HepG2 (cell line): Measurements from ENCODE around the gene KLHL21. TPM values are rescaled to one million over a fixed set of nuclear protein-coding genes. Genes with fewer than 3 reads are reported as not detected.

Source experiments
- ARNT2 ChIP-seq: sonication (generic); formaldehyde crosslinking; IDR thresholded peaks from 2 replicates; pipeline ENCODE4 v1.8.0; 2022; ENCODE audit warnings: mild to moderate bottlenecking, low read depth, missing genetic modification reagents, moderate library complexity
- ATM ChIP-seq: fragments of 450-650 bp; IDR thresholded peaks from 2 replicates; pipeline ENCODE4 v1.7.1; 2017; ENCODE audit warnings: mild to moderate bottlenecking, borderline replicate concordance
- DPF2 ChIP-seq: sonication (generic); formaldehyde crosslinking; IDR thresholded peaks from 2 replicates; pipeline ENCODE4 v1.4.0; 2020; ENCODE audit warnings: mild to moderate bottlenecking, low read depth, missing genetic modification reagents, borderline replicate concordance
- EHMT2 ChIP-seq: fragments of 200-600 bp; sonication (generic); IDR thresholded peaks from 2 replicates; pipeline ENCODE4 v1.7.0; 2017; ENCODE audit warnings: antibody characterized with exemption, low read depth, low read length, borderline replicate concordance
- HOXD1 ChIP-seq: sonication (generic); formaldehyde crosslinking; IDR thresholded peaks from 2 replicates; pipeline ENCODE4 v1.5.0; 2020; ENCODE audit warnings: missing genetic modification reagents
- JDP2 ChIP-seq: sonication (generic); formaldehyde crosslinking; IDR thresholded peaks from 2 replicates; pipeline ENCODE4 v1.8.1; 2022; ENCODE audit warnings: missing genetic modification reagents, borderline replicate concordance
- KMT2B ChIP-seq: IDR thresholded peaks from 2 replicates; pipeline ENCODE4 v1.6.1; 2016; ENCODE audit warnings: missing genetic modification reagents, missing compliant biosample characterization
- MYC ChIP-seq: sonication (generic); formaldehyde crosslinking; IDR thresholded peaks from 2 replicates; pipeline ENCODE4 v1.9.0; 2021; ENCODE audit warnings: missing genetic modification reagents, borderline replicate concordance
- NCOA5 ChIP-seq: sonication (generic); formaldehyde crosslinking; IDR thresholded peaks from 2 replicates; pipeline ENCODE4 v1.4.0; 2020; ENCODE audit warnings: missing genetic modification reagents
- NFE2L1 ChIP-seq: sonication (generic); formaldehyde crosslinking; IDR thresholded peaks from 2 replicates; pipeline ENCODE4 v1.4.0; 2020; ENCODE audit warnings: missing genetic modification reagents, mild to moderate bottlenecking, borderline replicate concordance
- NFIC ChIP-seq: IDR thresholded peaks from 2 replicates; pipeline ENCODE4 v1.6.1; 2012; ENCODE audit warnings: mild to moderate bottlenecking, low read length, inconsistent platforms
- RBM39 ChIP-seq: fragments of 200-400 bp; formaldehyde crosslinking; IDR thresholded peaks from one replicate; pipeline ENCODE4 v1.6.1; 2018; ENCODE audit warnings: antibody characterized with exemption, mild to moderate bottlenecking, low read depth, low read length; ENCODE audit not compliant: poor library complexity, severe bottlenecking
- RELA ChIP-seq: sonication (generic); formaldehyde crosslinking; IDR thresholded peaks from 2 replicates; pipeline ENCODE4 v1.4.0; 2020; ENCODE audit warnings: missing genetic modification reagents
- SMAD1 ChIP-seq: sonication (generic); formaldehyde crosslinking; IDR thresholded peaks from 2 replicates; pipeline ENCODE4 v1.4.0; 2020; ENCODE audit warnings: missing genetic modification reagents, low read depth, mild to moderate bottlenecking, borderline replicate concordance
- SMARCE1 ChIP-seq: fragments of 450-650 bp; IDR thresholded peaks from 2 replicates; pipeline ENCODE4 v1.6.1; 2017; ENCODE audit warnings: borderline replicate concordance
- SNAI1 ChIP-seq: sonication (generic); formaldehyde crosslinking; IDR thresholded peaks from 2 replicates; pipeline ENCODE4 v1.5.0; 2020; ENCODE audit warnings: mild to moderate bottlenecking, missing genetic modification reagents, borderline replicate concordance
- TP53 ChIP-seq: sonication (generic); formaldehyde crosslinking; conservative IDR thresholded peaks from 2 replicates; pipeline ENCODE4 v1.4.0; 2020; ENCODE audit warnings: missing genetic modification reagents
- YEATS2 ChIP-seq: sonication (generic); formaldehyde crosslinking; IDR thresholded peaks from 2 replicates; pipeline ENCODE4 v1.4.0; 2020; ENCODE audit warnings: missing genetic modification reagents, borderline replicate concordance
- ZBTB7A ChIP-seq: sonication (generic); formaldehyde crosslinking; IDR thresholded peaks from 2 replicates; pipeline ENCODE4 v1.8.0; 2022; ENCODE audit warnings: mild to moderate bottlenecking, missing genetic modification reagents
- ZFX ChIP-seq: sonication (generic); formaldehyde crosslinking; IDR thresholded peaks from 2 replicates; pipeline ENCODE4 v1.4.0; 2020; ENCODE audit warnings: mild to moderate bottlenecking, low read depth, missing genetic modification reagents, moderate library complexity
- ZNF432 ChIP-seq: sonication (generic); formaldehyde crosslinking; IDR thresholded peaks from 2 replicates; pipeline ENCODE4 v1.5.0; 2020; ENCODE audit warnings: missing genetic modification reagents, mild to moderate bottlenecking, borderline replicate concordance
- ZNF768 ChIP-seq: sonication (generic); formaldehyde crosslinking; IDR thresholded peaks from 2 replicates; pipeline ENCODE4 v1.4.0; 2020; ENCODE audit warnings: missing genetic modification reagents
- ZNF772 ChIP-seq: sonication (generic); formaldehyde crosslinking; IDR thresholded peaks from 2 replicates; pipeline ENCODE4 v1.5.0; 2020; ENCODE audit warnings: mild to moderate bottlenecking, missing genetic modification reagents
- ZNF780A ChIP-seq: sonication (generic); formaldehyde crosslinking; IDR thresholded peaks from 2 replicates; pipeline ENCODE4 v1.8.0; 2022; ENCODE audit warnings: mild to moderate bottlenecking, missing genetic modification reagents, moderate library complexity
- polyA plus RNA-seq, 8 experiments: library from polyadenylated mRNA; depleted of rRNA in 3 of 8; stranded (reverse) in 7 of 8; unstranded in 1 of 8; fragments of >200 nt; fragmentation: Illumina TruSeq in 4 of 8; extraction: Trizol in 4 of 8; gene quantifications; 2 replicates each; pipeline versions ENCODE4 v1.2.1 to v1.2.3, GENCODE V29; 2011 to 2016; ENCODE audit warnings: low read depth in 4 of 8, missing spikeins in 1 of 8, mixed read lengths in 1 of 8; ENCODE audit not compliant: insufficient read depth in 1 of 8
- total RNA-seq, 5 experiments: library from RNA; depleted of rRNA; stranded (reverse); fragments of >200 nt; fragmentation: Illumina TruSeq; extraction: Trizol; gene quantifications; 2 replicates each; pipeline ENCODE4 v1.2.3, GENCODE V29; 2016; ENCODE audit warnings: low read depth in 1 of 5
- TF ChIP-seq, protein P1 (sequence below): sonication (generic); formaldehyde crosslinking; IDR thresholded peaks from 2 replicates; pipeline ENCODE4 v1.8.0; 2022; ENCODE audit warnings: mild to moderate bottlenecking, missing genetic modification reagents, moderate library complexity
- TF ChIP-seq, protein P2 (sequence below): sonication (generic); formaldehyde crosslinking; IDR thresholded peaks from 2 replicates; pipeline ENCODE4 v1.5.1; 2020; ENCODE audit warnings: missing genetic modification reagents, mild to moderate bottlenecking, borderline replicate concordance
- TF ChIP-seq, protein P3 (sequence below): sonication (generic); formaldehyde crosslinking; IDR thresholded peaks from 2 replicates; pipeline ENCODE4 v1.8.1; 2023; ENCODE audit warnings: mild to moderate bottlenecking, missing genetic modification reagents, borderline replicate concordance
- TF ChIP-seq, protein P4 (sequence below): sonication (generic); formaldehyde crosslinking; IDR thresholded peaks from 2 replicates; pipeline ENCODE4 v1.5.1; 2020; ENCODE audit warnings: missing genetic modification reagents, mild to moderate bottlenecking, borderline replicate concordance

The KLHL21 gene
- total and polyA plus RNA-seq, 2 of the 13 experiments (the other 11 are each of a cell fraction or from before 2014, with no cell fraction given): 14.8 to 25.0 TPM

DNA sequence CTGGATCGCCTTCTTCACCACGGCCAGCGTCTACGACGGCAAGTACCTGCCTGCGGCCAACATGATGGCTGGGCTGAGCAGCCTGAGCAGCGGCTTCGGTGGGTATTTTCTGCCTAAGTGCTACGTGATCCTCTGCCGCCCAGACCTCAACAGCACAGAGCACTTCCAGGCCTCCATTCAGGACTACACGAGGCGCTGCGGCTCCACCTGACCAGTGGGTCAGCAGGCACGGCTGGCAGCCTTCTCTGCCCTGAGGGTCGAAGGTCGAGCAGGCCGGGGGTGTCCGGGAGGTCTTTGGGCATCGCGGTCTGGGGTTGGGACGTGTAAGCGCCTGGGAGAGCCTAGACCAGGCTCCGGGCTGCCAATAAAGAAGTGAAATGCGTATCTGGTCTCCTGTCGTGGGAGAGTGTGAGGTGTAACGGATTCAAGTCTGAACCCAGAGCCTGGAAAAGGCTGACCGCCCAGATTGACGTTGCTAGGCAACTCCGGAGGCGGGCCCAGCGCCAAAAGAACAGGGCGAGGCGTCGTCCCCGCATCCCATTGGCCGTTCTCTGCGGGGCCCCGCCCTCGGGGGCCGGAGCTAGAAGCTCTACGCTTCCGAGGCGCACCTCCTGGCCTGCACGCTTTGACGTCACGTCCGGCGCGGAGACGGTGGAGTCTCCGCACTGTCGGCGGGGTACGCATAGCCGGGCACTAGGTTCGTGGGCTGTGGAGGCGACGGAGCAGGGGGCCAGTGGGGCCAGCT, 23.1 kb downstream of the KLHL21 start, which contains the start of gene ZBTB48 (continued):
- TF ChIP-seq RELA (no peak), MYC (CRISPR knock-in tag) (peak; percentile 77), TP53 (CRISPR knock-in tag) (no peak), HOXD1 (CRISPR knock-in tag) (no peak), YEATS2 (CRISPR knock-in tag) (peak; percentile 68; the same call in 1 of the 2 replicates), NFIC (no peak), EHMT2 (no peak), SNAI1 (0 out of 2 replicates have a peak, but pooled peaks have one; percentile 47), ZNF780A (CRISPR knock-in tag) (no peak), DPF2 (no peak), ZNF772 (CRISPR knock-in tag) (peak; percentile 85; the same call in 1 of the 2 replicates), SMAD1 (CRISPR knock-in tag) (no peak; the same call in 1 of the 2 replicates), KMT2B (CRISPR knock-in tag) (peak; percentile 53; the same call in 1 of the 2 replicates), JDP2 (CRISPR knock-in tag) (no peak), NCOA5 (CRISPR knock-in tag) (no peak), ZNF768 (CRISPR knock-in tag) (no peak), ZNF432 (no peak), SMARCE1 (no peak), ARNT2 (peak; percentile 69; the same call in 1 of the 2 replicates), NFE2L1 (CRISPR knock-in tag) (peak; percentile 52; the same call in 1 of the 2 replicates), ATM (no peak), ZFX (CRISPR knock-in tag) (peak; percentile 86), ZBTB7A (CRISPR knock-in tag) (no peak), RBM39 (no peak)
- TF ChIP-seq, protein P1, sequence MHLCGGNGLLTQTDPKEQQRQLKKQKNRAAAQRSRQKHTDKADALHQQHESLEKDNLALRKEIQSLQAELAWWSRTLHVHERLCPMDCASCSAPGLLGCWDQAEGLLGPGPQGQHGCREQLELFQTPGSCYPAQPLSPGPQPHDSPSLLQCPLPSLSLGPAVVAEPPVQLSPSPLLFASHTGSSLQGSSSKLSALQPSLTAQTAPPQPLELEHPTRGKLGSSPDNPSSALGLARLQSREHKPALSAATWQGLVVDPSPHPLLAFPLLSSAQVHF: no peak
- TF ChIP-seq, protein P2, sequence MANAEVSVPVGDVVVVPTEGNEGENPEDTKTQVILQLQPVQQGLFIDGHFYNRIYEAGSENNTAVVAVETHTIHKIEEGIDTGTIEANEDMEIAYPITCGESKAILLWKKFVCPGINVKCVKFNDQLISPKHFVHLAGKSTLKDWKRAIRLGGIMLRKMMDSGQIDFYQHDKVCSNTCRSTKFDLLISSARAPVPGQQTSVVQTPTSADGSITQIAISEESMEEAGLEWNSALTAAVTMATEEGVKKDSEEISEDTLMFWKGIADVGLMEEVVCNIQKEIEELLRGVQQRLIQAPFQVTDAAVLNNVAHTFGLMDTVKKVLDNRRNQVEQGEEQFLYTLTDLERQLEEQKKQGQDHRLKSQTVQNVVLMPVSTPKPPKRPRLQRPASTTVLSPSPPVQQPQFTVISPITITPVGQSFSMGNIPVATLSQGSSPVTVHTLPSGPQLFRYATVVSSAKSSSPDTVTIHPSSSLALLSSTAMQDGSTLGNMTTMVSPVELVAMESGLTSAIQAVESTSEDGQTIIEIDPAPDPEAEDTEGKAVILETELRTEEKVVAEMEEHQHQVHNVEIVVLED (CRISPR knock-in tag): peak; percentile 91
- TF ChIP-seq, protein P3, sequence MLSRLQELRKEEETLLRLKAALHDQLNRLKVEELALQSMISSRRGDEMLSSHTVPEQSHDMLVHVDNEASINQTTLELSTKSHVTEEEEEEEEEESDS (CRISPR knock-in tag): no peak
- TF ChIP-seq, protein P4, sequence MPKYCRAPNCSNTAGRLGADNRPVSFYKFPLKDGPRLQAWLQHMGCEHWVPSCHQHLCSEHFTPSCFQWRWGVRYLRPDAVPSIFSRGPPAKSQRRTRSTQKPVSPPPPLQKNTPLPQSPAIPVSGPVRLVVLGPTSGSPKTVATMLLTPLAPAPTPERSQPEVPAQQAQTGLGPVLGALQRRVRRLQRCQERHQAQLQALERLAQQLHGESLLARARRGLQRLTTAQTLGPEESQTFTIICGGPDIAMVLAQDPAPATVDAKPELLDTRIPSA (CRISPR knock-in tag): 0 out of 2 replicates have a peak, but pooled peaks have one; percentile 60
